Medulla oblongata (tissue), 1 donor: ENCODE results near the gene PDGFRB.

ENCODE experiments used
- DNase-seq: peaks from one replicate; pipeline ENCODE4 v3.0.0-alpha.2; 2015; ENCODE audit errors: extremely low spot score

PDGFRB gene

DNA sequence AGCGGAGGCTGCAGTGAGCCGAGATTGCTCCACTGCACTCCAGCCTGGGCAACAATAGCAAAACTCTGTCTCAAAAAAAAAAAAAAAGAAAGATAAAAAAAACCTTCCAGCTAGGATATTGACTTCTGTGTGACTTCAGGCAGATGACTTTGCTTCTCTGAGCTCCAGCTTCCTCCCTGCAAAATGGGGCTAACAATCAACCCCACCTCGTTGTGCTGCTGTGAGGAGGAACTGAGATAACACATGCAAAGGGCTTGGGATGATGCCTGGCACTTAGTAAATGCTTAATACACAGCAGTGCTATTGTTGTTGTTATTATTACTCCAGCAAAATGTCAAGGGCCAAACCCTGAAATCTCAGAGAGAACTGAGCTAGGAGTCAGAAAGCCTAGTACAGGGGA is 7.4 kb upstream of the PDGFRB start:
- DNase-seq, result no peak

GRCh38 chr5:150162142-150162513 is 6.5 kb upstream of the PDGFRB start:
- DNase-seq, result no peak

DNA sequence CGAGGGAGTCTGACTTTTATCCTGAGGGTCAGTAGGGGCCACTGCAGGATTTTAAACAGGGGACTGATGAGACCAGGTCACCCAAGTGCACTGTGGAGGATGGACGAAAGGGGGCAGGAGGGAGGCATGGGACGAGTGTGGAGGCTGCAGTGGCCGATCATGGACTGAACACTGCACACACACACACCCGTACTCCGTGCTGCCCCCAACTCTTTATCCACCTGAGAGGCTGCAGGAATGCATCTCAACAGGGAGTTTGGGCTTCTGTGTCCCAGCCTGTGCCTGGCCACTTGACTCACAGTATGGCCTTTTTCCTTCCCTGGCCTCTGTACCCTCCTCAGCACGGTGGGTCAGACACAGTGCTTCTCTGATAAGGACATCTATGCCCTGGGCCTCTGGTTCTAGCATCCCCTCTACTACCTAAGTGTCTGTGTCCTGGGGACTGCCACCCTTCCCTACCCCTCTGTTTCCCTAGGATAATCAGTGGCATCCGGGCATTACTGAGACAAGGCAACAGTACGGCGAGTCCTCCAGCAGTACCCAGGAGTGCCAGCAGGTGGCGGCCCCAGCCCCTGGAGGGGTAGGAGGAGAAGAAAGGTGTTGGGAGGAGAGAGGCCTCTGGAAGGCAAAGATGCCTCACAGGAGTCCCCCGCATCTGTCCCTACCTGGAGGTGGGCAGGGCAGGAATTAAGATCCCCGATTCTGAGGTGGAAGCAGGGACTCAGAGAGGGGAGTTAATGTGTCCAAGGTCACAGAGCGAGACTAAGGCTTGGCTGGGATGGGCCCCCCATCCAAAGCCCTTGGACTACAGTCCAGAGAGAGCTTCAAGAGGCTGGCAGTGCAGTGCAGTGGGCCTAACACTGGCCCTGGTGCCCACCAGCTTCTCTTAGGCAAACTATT is 5.8 kb upstream of the PDGFRB start:
- peak; percentile 65 for DNase-seq

DNA sequence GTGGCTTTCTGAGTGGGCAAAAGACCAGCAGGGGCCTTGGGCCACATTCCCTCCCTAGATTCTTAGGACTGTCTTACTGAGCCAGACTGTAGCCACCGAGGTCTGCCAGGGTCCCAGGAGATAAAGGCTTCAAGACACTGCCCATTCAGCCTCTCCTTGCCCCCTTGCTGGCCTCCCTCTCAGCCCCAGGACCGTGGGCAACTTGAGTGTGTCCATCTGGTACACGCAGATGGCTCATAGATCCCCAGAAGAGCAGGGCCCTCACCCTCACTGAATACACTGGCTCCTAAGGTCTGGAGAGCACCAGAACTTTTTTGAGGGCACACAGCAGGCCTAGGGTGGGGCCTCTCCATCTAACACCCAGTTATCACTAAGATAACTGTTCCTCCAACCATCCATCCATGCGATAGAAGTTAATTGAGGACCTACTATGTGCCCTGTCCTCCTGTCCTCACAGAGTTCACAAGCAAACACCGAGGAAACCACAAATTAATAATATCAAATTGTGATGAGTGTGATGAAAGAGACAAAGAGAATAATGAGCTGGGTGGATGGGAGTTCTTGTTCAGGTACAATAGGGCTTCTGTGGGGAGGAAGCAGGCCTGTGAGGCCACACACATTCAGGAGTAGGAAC is 4.9 kb upstream of the PDGFRB start:
- no peak for DNase-seq

- DNase-seq, result no peak
These were observed 4.1 kb upstream of the PDGFRB start for GRCh38 chr5:150159741-150160179.

DNA sequence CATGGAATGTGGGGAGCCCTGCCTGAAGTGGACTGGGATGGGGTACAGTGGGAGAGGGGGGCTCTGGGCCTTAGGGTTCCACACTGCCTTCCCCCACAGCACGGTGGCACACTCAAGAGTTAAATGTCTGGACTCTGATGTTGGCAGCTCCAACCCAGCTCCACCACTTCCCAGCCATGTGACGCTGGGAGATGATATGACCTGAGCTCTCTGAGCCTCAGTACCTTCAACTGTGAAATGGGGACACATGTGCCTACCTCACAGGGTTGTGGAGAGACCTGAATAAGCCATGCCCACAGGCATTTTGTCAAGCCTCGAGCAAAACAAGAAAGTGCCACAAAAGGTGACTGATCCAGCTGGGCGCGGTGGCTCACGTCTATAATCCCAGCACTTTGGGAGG is 3.4 kb upstream of the PDGFRB start:
- DNase-seq, result no peak

DNA sequence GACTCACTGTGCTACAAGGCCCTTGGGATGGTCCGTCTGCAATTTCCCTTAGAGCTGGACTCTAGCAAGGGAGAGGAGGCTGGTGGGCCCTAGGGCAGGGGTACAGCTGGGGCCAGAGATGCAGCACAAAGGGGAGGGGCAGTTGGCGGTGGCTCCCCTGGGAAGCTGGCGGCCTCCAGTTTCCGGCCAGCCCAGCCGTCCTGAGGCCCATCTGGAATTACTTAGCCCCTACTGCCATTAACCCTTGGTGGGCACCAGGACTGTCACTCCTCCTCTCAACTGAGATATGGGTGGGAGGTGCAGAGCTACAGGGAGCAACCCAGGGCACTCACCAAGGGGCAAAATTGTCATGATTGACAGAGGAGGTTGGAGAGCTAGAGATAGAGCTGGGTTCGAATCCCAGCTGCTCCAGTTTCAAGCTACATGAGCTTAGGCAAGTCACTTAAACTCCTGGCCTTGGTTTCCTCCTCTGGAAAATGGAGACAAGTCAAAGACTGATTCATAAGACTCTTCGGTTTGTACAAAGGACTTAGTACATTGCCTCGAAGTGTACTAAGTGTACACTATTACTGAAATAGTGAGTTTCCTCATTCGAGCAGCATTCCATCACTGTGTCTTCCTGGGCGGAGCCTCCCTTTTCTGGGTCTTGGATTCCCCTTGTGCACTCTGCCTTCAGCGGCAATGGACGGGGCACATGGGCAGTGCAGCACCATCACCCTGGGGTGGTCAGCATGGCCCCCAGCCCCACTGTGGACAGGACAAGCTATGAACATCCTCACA is 2.7 kb upstream of the PDGFRB start:
- DNase-seq, result no peak

DNA sequence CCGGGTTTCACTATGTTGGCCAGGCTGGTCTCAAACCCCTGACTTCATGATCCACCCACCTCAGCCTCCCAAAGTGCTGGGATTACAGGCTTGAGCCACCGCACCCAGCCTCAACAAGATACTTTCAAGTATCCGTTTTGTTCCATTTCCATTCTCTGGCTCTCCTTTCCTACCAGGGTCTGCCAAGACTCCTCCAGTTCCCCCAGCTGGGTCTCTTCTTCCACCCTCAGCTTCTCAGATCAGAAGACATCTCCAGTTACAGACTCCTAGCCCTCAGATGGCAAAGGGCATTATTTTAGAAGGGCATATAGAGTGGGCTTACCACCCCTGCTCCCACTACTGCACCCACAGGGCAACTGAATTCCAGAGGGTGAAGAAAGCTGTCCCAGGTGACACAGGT is 1.5 kb upstream of the PDGFRB start:
- DNase-seq, result no peak

- no peak for DNase-seq
These were observed 895 bp upstream of the PDGFRB start for GRCh38 chr5:150156540-150156939.

- DNase-seq, result no peak
These were observed 353 bp upstream of the PDGFRB start for GRCh38 chr5:150156027-150156368.

GRCh38 chr5:150154618-150155128 is 972 bp downstream of the PDGFRB start:
- DNase-seq, result no peak

DNA sequence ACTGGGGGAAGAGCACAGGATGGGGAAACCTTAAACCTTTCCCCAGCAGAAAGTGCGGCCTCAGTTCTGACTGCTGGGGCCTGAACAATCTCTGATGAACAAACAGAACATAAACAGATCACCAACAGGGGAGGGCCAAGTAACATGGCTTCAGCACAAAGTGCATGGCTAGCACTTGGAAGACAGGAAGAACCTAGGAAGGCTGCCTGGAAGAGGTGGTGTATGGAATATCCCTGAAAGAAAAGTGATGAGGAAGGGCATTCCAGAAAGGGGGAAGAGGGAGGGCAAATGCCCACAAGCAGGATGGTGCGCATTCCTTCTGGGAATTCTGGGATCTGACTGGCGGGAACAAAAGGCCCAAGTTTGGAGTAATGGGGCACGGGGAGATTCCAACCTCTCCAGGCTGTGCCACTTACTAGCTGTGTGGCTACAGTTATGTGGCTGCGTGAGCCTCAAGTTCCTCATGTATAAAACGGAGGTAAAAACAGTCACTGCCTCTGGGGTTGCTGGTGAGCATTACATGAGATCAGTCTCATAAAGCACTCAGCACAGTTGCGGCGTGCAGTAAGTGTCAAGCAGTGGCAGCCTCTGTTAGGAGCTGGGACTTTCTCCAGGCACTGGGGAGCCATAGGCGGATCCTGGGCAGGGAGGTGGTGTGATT is 1.6 kb downstream of the PDGFRB start:
- peak; percentile 49 for DNase-seq

- no peak for DNase-seq
These were observed 2.2 kb downstream of the PDGFRB start for GRCh38 chr5:150153483-150153882.

GRCh38 chr5:150152636-150153462 is 2.8 kb downstream of the PDGFRB start:
- DNase-seq, result no peak

DNA sequence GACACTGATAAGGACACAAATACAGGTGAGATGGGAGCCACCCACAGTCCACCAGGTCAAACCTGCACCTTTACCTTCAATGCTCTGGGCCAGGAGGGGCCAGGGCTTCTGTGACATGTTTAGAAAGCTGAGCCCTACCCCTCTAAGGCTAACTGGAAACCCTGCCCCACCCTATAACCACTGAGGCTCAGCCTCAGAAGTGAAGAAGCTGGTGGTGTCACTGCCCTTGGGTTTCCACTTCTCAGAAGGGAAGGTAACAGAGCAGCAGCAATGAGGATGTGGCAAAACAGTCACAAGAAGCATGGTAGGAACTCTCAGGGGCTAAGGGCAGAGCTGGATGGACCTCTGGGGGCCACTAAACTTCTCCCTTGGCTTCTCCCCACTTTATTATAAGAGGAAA is 6.0 kb downstream of the PDGFRB start:
- no peak for DNase-seq

- DNase-seq, result no peak
These were observed 7.3 kb downstream of the PDGFRB start for GRCh38 chr5:150148117-150148927.

DNA sequence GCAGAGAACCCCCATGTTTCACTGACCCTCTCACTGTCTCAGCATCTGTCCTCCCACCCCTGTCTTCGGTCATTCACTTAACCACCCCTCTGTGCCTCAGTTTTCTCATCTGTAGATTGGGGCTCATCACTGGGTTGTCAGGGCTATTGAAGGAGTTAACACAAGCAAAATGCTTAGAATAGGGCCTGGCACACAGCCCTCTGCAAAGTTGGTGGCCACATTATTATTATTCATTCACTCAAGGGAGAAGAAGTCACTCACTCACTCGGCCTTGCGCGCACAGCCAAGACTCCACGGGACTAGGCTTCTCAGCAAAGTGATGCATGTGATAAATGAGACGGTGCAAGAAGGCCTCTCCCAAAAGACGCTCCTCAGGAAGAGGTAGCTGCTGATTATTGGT is 8.0 kb downstream of the PDGFRB start:
- no peak for DNase-seq

GRCh38 chr5:150146862-150147601 is 8.6 kb downstream of the PDGFRB start:
- peak; percentile 50 for DNase-seq

- DNase-seq, result no peak
These were observed 9.4 kb downstream of the PDGFRB start for GRCh38 chr5:150146235-150146634.
